Astrocyte (in vitro differentiated cells and primary cell): ENCODE data around the gene ZBTB9. TPM values are rescaled to one million over a fixed set of nuclear protein-coding genes. Genes with fewer than 3 reads are reported as not detected.

Experiments
- DNase-seq: peaks from one replicate; pipeline ENCODE4 v3.0.0-alpha.2; 2010; ENCODE audit warnings: low read depth
- FAIRE-seq: peaks from 2 replicates; lab custom pipeline; 2011; peaks lifted over from hg19 to GRCh38; lab: Jason Lieb, UNC
- H2AFZ ChIP-seq: 2 replicates; pipeline ENCODE4 v1.6.0; 2012; ENCODE audit warnings: low read depth, low read length, inconsistent platforms
- H3K27ac ChIP-seq: 2 replicates; pipeline ENCODE4 v1.5.1; 2011; ENCODE audit warnings: low read depth, low read length, inconsistent platforms
- H3K27me3 ChIP-seq: 2 replicates; pipeline ENCODE4 v1.6.0; 2011; ENCODE audit warnings: low read length, inconsistent platforms; ENCODE audit not compliant: insufficient read depth
- H3K36me3 ChIP-seq: 2 replicates; pipeline ENCODE4 v1.5.1; 2011; ENCODE audit warnings: low read length, inconsistent platforms; ENCODE audit not compliant: insufficient read depth
- H3K4me1 ChIP-seq: 2 replicates; pipeline ENCODE4 v1.5.1; 2011; ENCODE audit warnings: low read length, inconsistent platforms; ENCODE audit not compliant: insufficient read depth
- H3K4me2 ChIP-seq: 2 replicates; pipeline ENCODE4 v1.6.0; 2012; ENCODE audit warnings: low read length, inconsistent platforms
- H3K4me3 ChIP-seq: 2 replicates; pipeline ENCODE4 v1.5.1; 2011; ENCODE audit warnings: low read depth, mild to moderate bottlenecking, low read length, inconsistent platforms; ENCODE audit not compliant: insufficient read depth
- H3K79me2 ChIP-seq: 2 replicates; pipeline ENCODE4 v1.6.0; 2012; ENCODE audit warnings: mild to moderate bottlenecking, low read length, inconsistent platforms; ENCODE audit not compliant: insufficient read depth
- H3K9ac ChIP-seq: 2 replicates; pipeline ENCODE4 v1.6.0; 2012; ENCODE audit warnings: mild to moderate bottlenecking, low read length, inconsistent platforms
- H3K9me3 ChIP-seq: 2 replicates; pipeline ENCODE4 v1.5.1; 2012; ENCODE audit warnings: low read depth, mild to moderate bottlenecking, low read length, inconsistent platforms; ENCODE audit not compliant: insufficient read depth
- H4K20me1 ChIP-seq: 2 replicates; pipeline ENCODE4 v1.6.0; 2012; ENCODE audit warnings: low read length, inconsistent platforms; ENCODE audit not compliant: insufficient read depth
- H3K27ac Mint-ChIP-seq: one replicate; pipeline ENCODE4 v1.8.0; 2021; ENCODE audit warnings: mild to moderate bottlenecking, mixed read lengths; ENCODE audit not compliant: unreplicated experiment
- H3K27me3 Mint-ChIP-seq: one replicate; pipeline ENCODE4 v1.8.0; 2021; ENCODE audit warnings: low read depth, mixed read lengths; ENCODE audit not compliant: unreplicated experiment
- H3K36me3 Mint-ChIP-seq: one replicate; pipeline ENCODE4 v1.8.0; 2021; ENCODE audit warnings: low read depth, mixed read lengths; ENCODE audit not compliant: unreplicated experiment
- H3K4me1 Mint-ChIP-seq: one replicate; pipeline ENCODE4 v1.8.0; 2021; ENCODE audit warnings: low read depth, mixed read lengths; ENCODE audit not compliant: unreplicated experiment
- H3K4me3 Mint-ChIP-seq: one replicate; pipeline ENCODE4 v1.8.0; 2021; ENCODE audit warnings: mild to moderate bottlenecking, moderate library complexity, mixed read lengths; ENCODE audit not compliant: unreplicated experiment
- H3K9me3 Mint-ChIP-seq: one replicate; pipeline ENCODE4 v1.8.0; 2021; ENCODE audit warnings: mild to moderate bottlenecking, mixed read lengths; ENCODE audit not compliant: unreplicated experiment
- CTCF ChIP-seq: IDR thresholded peaks from 2 replicates; pipeline ENCODE4 v1.5.1; 2011; ENCODE audit warnings: low read depth, mild to moderate bottlenecking, inconsistent platforms, low read length, moderate library complexity; ENCODE audit not compliant: insufficient read depth
- EZH2 ChIP-seq: IDR thresholded peaks from 2 replicates; pipeline ENCODE4 v1.6.1; 2012; ENCODE audit warnings: mild to moderate bottlenecking, low read length, inconsistent platforms; ENCODE audit not compliant: insufficient read depth
- total RNA-seq: library from RNA; stranded (reverse); gene quantifications from 2 replicates; pipeline ENCODE4 v1.2.1, GENCODE V29; 2021

ZBTB9 gene
- total RNA-seq, 1 donor from 2014 or later = 10.4 TPM

- Histone ChIP-seq H3K79me2 (no peaks in the 10 kb centered on the region), H3K4me2 (no peak overlapping the region), H2AFZ (no peak overlapping the region), H3K36me3 (peaks cover 24% of the 10 kb centered on the region), H3K4me1 (peaks cover 5% of the 10 kb centered on the region), H4K20me1 (peaks cover 14% of the 10 kb centered on the region), H3K4me3 (no peak overlapping the region), H3K27ac (no peak overlapping the region), H3K27me3 (no peaks in the 10 kb centered on the region), H3K9me3 (no peaks in the 10 kb centered on the region), H3K9ac (no peak overlapping the region)
- DNase-seq = no peak
- H3K27ac Mint-ChIP-seq = no peak overlapping the region
- H3K9me3 Mint-ChIP-seq = no peaks in the 10 kb centered on the region
- no peaks in the 10 kb centered on the region for H3K27me3 Mint-ChIP-seq
- H3K4me3 Mint-ChIP-seq = no peak overlapping the region
- H3K4me1 Mint-ChIP-seq = peaks cover 9% of the 10 kb centered on the region
- FAIRE-seq = no peak
- peaks cover 34% of the 10 kb centered on the region for H3K36me3 Mint-ChIP-seq
- TF ChIP-seq EZH2 = no peak
- no peak for TF ChIP-seq CTCF
These were observed 15.3 kb upstream of the ZBTB9 start for GRCh38 chr6:33438978-33439594.

DNA sequence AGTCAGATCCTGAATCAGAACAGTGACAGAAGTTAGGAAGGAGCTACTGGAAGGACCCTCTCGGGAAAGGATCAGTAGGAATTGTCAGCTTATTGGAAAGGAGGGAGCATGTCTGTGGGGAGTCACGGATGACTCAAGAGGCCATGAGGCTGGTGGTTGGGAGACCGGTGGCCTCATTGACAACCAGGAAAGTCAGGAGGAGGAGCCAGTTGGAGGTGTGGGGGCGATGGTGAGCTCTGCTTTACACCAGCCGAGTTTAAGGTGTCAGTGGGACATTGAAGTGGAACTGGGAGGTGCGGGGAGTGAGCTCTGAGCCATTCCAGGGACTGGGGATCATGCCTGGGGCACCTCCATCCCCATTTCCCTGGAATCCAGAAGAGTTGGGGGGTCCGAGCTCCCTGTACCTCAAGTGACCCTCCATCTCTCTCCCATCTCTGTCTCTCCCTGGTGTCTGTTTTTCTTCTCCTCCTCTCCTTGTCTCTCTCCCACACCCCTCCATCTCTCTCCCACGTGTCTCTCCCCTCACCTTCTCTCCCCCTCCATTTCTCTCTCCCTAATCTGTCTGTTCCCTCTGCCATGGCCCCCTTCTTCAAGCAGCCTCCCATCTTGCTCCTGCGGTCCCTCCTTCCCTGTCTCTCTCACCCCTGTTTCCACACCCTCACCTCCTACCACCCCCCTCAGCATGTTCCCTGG is 14.3 kb upstream of the ZBTB9 start:
- no peak overlapping the region for H3K4me2 ChIP-seq
- H3K27me3 Mint-ChIP-seq = no peaks in the 10 kb centered on the region
- peak overlapping the region; percentile 69 for H3K4me3 Mint-ChIP-seq
- H3K36me3 ChIP-seq = peaks cover 24% of the 10 kb centered on the region
- DNase-seq (no peak), FAIRE-seq (no peak)
- no peaks in the 10 kb centered on the region for H3K27me3 ChIP-seq
- no peak overlapping the region for H2AFZ ChIP-seq
- peaks cover 42% of the 10 kb centered on the region for H3K36me3 Mint-ChIP-seq
- peaks cover 3% of the 10 kb centered on the region for H3K4me1 ChIP-seq
- H3K9me3 ChIP-seq = no peaks in the 10 kb centered on the region
- no peaks in the 10 kb centered on the region for H3K79me2 ChIP-seq
- no peak overlapping the region for H3K27ac ChIP-seq
- no peak overlapping the region for H3K27ac Mint-ChIP-seq
- TF ChIP-seq CTCF = no peak
- no peak for TF ChIP-seq EZH2
- peaks cover 6% of the 10 kb centered on the region for H3K4me1 Mint-ChIP-seq
- H3K9ac ChIP-seq = no peak overlapping the region
- no peak overlapping the region for H3K4me3 ChIP-seq
- H4K20me1 ChIP-seq = peaks cover 13% of the 10 kb centered on the region
- H3K9me3 Mint-ChIP-seq = no peaks in the 10 kb centered on the region
